Measurements from ENCODE around the gene ZBTB7B. TPM values are rescaled to one million over a fixed set of nuclear protein-coding genes. Genes with fewer than 3 reads are reported as not detected.
"Not testable (repeated sequence)": the region's sequence is repeated elsewhere in the genome, so short reads cannot be mapped to it uniquely, and the experiment has no call there.

ZBTB7B gene
- total and polyA plus RNA-seq, 9 of the 15 experiments (the other 6 are each of a cell fraction or from before 2014, with no cell fraction given) = 0.04 to 46.5 (median 15.2) TPM

DNA sequence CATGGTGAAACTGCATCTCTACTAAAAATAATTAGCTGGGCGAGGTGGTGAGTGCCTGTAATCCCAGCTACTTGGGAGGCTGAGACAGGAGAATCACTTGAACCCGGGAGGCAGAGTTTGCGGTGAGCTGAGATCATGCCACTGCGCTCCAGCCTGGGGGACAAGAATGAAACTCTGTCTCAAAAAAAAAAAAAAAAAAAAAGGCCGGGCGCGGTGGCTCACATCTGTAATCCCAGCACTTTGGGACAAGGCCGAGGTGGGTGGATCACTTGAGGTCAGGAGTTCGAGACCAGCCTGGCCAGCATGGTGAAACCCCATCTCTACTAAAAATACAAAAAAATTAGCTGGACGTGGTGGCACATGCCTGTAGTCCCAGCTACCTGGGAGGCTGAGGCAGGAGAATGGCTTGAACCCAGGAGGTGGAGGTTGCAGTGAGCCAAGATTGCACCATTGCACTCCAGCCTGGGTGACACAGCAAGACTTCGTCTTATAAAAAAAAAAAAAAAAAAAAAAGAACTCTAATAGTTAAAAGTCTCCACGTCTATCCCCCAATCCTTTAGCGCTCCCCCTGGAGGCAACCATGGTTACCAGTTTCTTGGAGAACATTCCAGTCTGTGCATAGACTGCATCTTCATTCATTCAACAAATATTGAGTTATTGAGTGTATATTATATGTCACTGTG lies 7.2 kb upstream of the ZBTB7B start:
- H3K27me3 ChIP-seq (ENCODE audit: control insufficient read depth in 2 of 2, insufficient read depth in 2 of 2, low read length in 2 of 2); H3K4me2 ChIP-seq (ENCODE audit: insufficient read depth, low read length); H2AFZ ChIP-seq (ENCODE audit: low read depth, low read length); FAIRE-seq; in situ Hi-C loops (cut with MboI); H4K20me1 ChIP-seq (replicated peaks; ENCODE audit: control insufficient read depth, insufficient read depth, low read length); H3K79me2 ChIP-seq (ENCODE audit: control insufficient read depth, insufficient read depth, low read length); BruUV-seq (replicated peaks); H3K9me3 ChIP-seq (replicated peaks; ENCODE audit: control insufficient read depth, insufficient read depth, low read depth, low read length); H3K4me3 ChIP-seq; H3K9ac ChIP-seq (ENCODE audit: insufficient read depth in 1 of 2, low read depth in 2 of 2, low read length in 2 of 2); H3K9me1 ChIP-seq (ENCODE audit: control insufficient read depth, insufficient read depth, low read length): not testable (repeated sequence)
- Histone ChIP-seq H3K36me3 (ENCODE audit: control insufficient read depth, insufficient read depth, low read length) (peaks cover 11% of the 10 kb centered on the region; the same call in 2 of the 3 replicates), H3K27ac (ENCODE audit: extremely low read depth, low read depth, low read length) (peak overlapping the region; percentile 73; the same call in 2 of the 3 replicates), H3K4me1 (replicated peaks in 1 of 2; ENCODE audit: control insufficient read depth in 2 of 2, insufficient read depth in 2 of 2, low read length in 2 of 2) (peaks cover 48 to 53% of the 10 kb centered on the region in 2 experiments)
- ChIA-PET CTCF (ENCODE audit: low intra/inter-chr PET ratio) (interaction anchor here (0.8 to 1.1 kb wide), 3 partner anchors 20 to 39 kb away, joined by 3 to 4 read pairs (median 4); partner anchors contain the start of genes PBXIP1 and PYGO2), POLR2A (interaction anchor here (0.6 to 8.2 kb wide), 4 partner anchors 11 to 837 kb away, joined by 3 to 80 read pairs (median 22); partner anchors contain the start of genes ADAM15, CKS1B and FLAD1)
- ATAC-seq (peak; percentile 3; the same call in 2 of the 3 replicates), DNase-seq (ENCODE audit: extremely low read depth in 1 of 4, low spot score in 3 of 4) (peak in 2 of 4 experiments; percentile 73 to 82)
- WGBS (ENCODE audit: insufficient coverage, low coverage, missing lambda C conversion rate) = 50% methylated on average over 7 of the region's 13 CpGs
- intact Hi-C loops (cut with micrococcal nuclease) = loop anchor here (2.0 kb wide), 1 partner anchor 41 kb away; no protein-coding TSS in a partner anchor
- TF ChIP-seq ARID1B (IDR thresholded peaks at IDR 0.05) = peak; percentile 50; the same call in 1 of the 2 replicates
- peak; percentile 56; the same call in 1 of the 2 replicates for TF ChIP-seq NFE2 (IDR thresholded peaks at IDR 0.05; ENCODE audit: low read depth)
- TF ChIP-seq TRIM24 (IDR thresholded peaks at IDR 0.05) = peak in 1 of 2 experiments; percentile 20; a peak in 1 of 4 replicates
- TF ChIP-seq L3MBTL2 (IDR thresholded peaks at IDR 0.05) = peak; percentile 28; the same call in 1 of the 2 replicates
- TF ChIP-seq MXI1 (IDR thresholded peaks at IDR 0.05; ENCODE audit: low read depth, low read length) = peak; percentile 63; the same call in 1 of the 2 replicates
- TF ChIP-seq NFIC (IDR thresholded peaks at IDR 0.05) = peak; percentile 22; the same call in 1 of the 2 replicates
- peak; percentile 99 for TF ChIP-seq MYNN (IDR thresholded peaks at IDR 0.05)
- TF ChIP-seq MYNN (CRISPR knock-in tag; IDR thresholded peaks at IDR 0.05) = peak; percentile 94
- TF ChIP-seq DPF2 (IDR thresholded peaks at IDR 0.05) = peak; percentile 78
- TF ChIP-seq CSDE1 (IDR thresholded peaks at IDR 0.05) = peak in 1 of 2 experiments; percentile 78; a peak in 2 of 4 replicates
- TF ChIP-seq, protein P1, sequence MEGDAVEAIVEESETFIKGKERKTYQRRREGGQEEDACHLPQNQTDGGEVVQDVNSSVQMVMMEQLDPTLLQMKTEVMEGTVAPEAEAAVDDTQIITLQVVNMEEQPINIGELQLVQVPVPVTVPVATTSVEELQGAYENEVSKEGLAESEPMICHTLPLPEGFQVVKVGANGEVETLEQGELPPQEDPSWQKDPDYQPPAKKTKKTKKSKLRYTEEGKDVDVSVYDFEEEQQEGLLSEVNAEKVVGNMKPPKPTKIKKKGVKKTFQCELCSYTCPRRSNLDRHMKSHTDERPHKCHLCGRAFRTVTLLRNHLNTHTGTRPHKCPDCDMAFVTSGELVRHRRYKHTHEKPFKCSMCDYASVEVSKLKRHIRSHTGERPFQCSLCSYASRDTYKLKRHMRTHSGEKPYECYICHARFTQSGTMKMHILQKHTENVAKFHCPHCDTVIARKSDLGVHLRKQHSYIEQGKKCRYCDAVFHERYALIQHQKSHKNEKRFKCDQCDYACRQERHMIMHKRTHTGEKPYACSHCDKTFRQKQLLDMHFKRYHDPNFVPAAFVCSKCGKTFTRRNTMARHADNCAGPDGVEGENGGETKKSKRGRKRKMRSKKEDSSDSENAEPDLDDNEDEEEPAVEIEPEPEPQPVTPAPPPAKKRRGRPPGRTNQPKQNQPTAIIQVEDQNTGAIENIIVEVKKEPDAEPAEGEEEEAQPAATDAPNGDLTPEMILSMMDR (IDR thresholded peaks at IDR 0.05 in 2 of 3, conservative IDR thresholded peaks at IDR 0.05 in 1 of 3; ENCODE audit: insufficient read depth in 2 of 3, low read depth in 1 of 3, low read length in 3 of 3) = peak; percentile 54 to 65 (median 58); a peak in 5 of 6 replicates
- TF ChIP-seq, protein P2, sequence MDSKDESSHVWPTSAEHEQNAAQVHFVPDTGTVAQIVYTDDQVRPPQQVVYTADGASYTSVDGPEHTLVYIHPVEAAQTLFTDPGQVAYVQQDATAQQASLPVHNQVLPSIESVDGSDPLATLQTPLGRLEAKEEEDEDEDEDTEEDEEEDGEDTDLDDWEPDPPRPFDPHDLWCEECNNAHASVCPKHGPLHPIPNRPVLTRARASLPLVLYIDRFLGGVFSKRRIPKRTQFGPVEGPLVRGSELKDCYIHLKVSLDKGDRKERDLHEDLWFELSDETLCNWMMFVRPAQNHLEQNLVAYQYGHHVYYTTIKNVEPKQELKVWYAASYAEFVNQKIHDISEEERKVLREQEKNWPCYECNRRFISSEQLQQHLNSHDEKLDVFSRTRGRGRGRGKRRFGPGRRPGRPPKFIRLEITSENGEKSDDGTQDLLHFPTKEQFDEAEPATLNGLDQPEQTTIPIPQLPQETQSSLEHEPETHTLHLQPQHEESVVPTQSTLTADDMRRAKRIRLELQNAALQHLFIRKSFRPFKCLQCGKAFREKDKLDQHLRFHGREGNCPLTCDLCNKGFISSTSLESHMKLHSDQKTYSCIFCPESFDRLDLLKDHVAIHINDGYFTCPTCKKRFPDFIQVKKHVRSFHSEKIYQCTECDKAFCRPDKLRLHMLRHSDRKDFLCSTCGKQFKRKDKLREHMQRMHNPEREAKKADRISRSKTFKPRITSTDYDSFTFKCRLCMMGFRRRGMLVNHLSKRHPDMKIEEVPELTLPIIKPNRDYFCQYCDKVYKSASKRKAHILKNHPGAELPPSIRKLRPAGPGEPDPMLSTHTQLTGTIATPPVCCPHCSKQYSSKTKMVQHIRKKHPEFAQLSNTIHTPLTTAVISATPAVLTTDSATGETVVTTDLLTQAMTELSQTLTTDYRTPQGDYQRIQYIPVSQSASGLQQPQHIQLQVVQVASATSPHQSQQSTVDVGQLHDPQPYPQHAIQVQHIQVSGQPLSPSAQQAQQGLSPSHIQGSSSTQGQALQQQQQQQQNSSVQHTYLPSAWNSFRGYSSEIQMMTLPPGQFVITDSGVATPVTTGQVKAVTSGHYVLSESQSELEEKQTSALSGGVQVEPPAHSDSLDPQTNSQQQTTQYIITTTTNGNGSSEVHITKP (IDR thresholded peaks at IDR 0.05; ENCODE audit: partially characterized antibody) = peak; percentile 56
- TF ChIP-seq C11orf30 (IDR thresholded peaks at IDR 0.05; ENCODE audit: low read depth) = peak; percentile 87
- TF ChIP-seq CEBPB (tag; IDR thresholded peaks at IDR 0.05) = peak; percentile 90
- TF ChIP-seq SMARCA5 (IDR thresholded peaks at IDR 0.05) = peak; percentile 35; the same call in 1 of the 2 replicates
- TF ChIP-seq BRD9 (IDR thresholded peaks at IDR 0.05; ENCODE audit: low read depth, partially characterized antibody) = peak; percentile 56
- TF ChIP-seq EP400 (IDR thresholded peaks at IDR 0.05) = peak; percentile 53; the same call in 1 of the 2 replicates
- peak; percentile 64; the same call in 1 of the 2 replicates for TF ChIP-seq ADNP (tag; IDR thresholded peaks at IDR 0.05)

Measured in K562 (cell line).